Neural progenitor cell (in vitro differentiated cells): ENCODE results near the gene MRPL27. TPM values are rescaled to one million over a fixed set of nuclear protein-coding genes. Genes with fewer than 3 reads are reported as not detected.

Experiments
- DNase-seq: peaks from one replicate; pipeline ENCODE4 v3.0.0-alpha.2; 2016; ENCODE audit warnings: low spot score
- H2AFZ ChIP-seq: fragments of 200-600 bp; sonication (generic); replicated peaks from 2 replicates; pipeline ENCODE4 v1.6.1; 2016; ENCODE audit warnings: antibody characterized with exemption
- H3F3A ChIP-seq: fragments of 200-600 bp; sonication (generic); 2 replicates; pipeline ENCODE4 v1.6.1; 2016; ENCODE audit warnings: antibody characterized with exemption, low read depth
- H3K27ac ChIP-seq: fragments of 200-600 bp; sonication (generic); 2 replicates; pipeline ENCODE4 v1.5.1; 2016; ENCODE audit warnings: mild to moderate bottlenecking
- H3K27me3 ChIP-seq: fragments of 200-600 bp; sonication (generic); 2 replicates; pipeline ENCODE4 v1.6.1; 2016; ENCODE audit warnings: mild to moderate bottlenecking, moderate library complexity
- H3K36me3 ChIP-seq: fragments of 200-600 bp; sonication (generic); 2 replicates; pipeline ENCODE4 v1.5.1; 2016
- H3K4me1 ChIP-seq: fragments of 200-600 bp; sonication (generic); 2 replicates; pipeline ENCODE4 v1.6.1; 2016; ENCODE audit warnings: mixed run types
- H3K4me2 ChIP-seq: fragments of 200-600 bp; sonication (generic); 2 replicates; pipeline ENCODE4 v1.6.1; 2016
- H3K4me3 ChIP-seq: fragments of 200-600 bp; sonication (generic); 2 replicates; pipeline ENCODE4 v1.5.1; 2016
- H3K79me2 ChIP-seq: fragments of 200-600 bp; sonication (generic); 2 replicates; pipeline ENCODE4 v1.6.1; 2016; ENCODE audit warnings: low read depth
- H3K9ac ChIP-seq: fragments of 200-600 bp; sonication (generic); 2 replicates; pipeline ENCODE4 v1.6.1; 2016
- H3K9me3 ChIP-seq: fragments of 200-600 bp; sonication (generic); 2 replicates; pipeline ENCODE4 v1.5.1; 2016; ENCODE audit warnings: low read depth
- H4K20me1 ChIP-seq: fragments of 200-600 bp; sonication (generic); 2 replicates; pipeline ENCODE4 v1.6.1; 2016; ENCODE audit warnings: low read depth
- H3K27ac Mint-ChIP-seq: 3 replicates; pipeline ENCODE4 v1.8.0; 2021; ENCODE audit warnings: mixed read lengths
- H3K27me3 Mint-ChIP-seq: 2 replicates; pipeline ENCODE4 v1.8.0; 2022; ENCODE audit warnings: low read depth, mild to moderate bottlenecking, inconsistent platforms, moderate library complexity, mixed read lengths; ENCODE audit not compliant: insufficient read depth
- H3K36me3 Mint-ChIP-seq: 3 replicates; pipeline ENCODE4 v1.8.0; 2021; ENCODE audit warnings: mixed read lengths
- H3K4me1 Mint-ChIP-seq: 3 replicates; pipeline ENCODE4 v1.8.0; 2021; ENCODE audit warnings: mixed read lengths
- H3K4me3 Mint-ChIP-seq: 3 replicates; pipeline ENCODE4 v1.8.0; 2021; ENCODE audit warnings: mild to moderate bottlenecking, moderate library complexity, mixed read lengths
- H3K9me3 Mint-ChIP-seq: 3 replicates; pipeline ENCODE4 v1.8.0; 2020; ENCODE audit warnings: mixed read lengths
- CTCF ChIP-seq: fragments of 200-600 bp; sonication (generic); IDR thresholded peaks from 2 replicates; pipeline ENCODE4 v1.5.1; 2017; ENCODE audit warnings: antibody characterized with exemption, mild to moderate bottlenecking
- EZH2 ChIP-seq: fragments of 200-600 bp; sonication (generic); IDR thresholded peaks from 2 replicates; pipeline ENCODE4 v1.6.1; 2017; ENCODE audit warnings: antibody characterized with exemption, mild to moderate bottlenecking, moderate library complexity
- EZH2phosphoT487 ChIP-seq: fragments of 200-600 bp; sonication (generic); IDR thresholded peaks from 2 replicates; pipeline ENCODE4 v1.6.1; 2017; ENCODE audit warnings: antibody characterized with exemption
- total RNA-seq: library from RNA; depleted of rRNA; stranded (reverse); fragments of >200 nt; gene quantifications from 2 replicates; pipeline ENCODE4 v1.2.3, GENCODE V29; 2015; ENCODE audit warnings: low replicate concordance

The MRPL27 gene
- total RNA-seq, 1 donor from 2014 or later = 39.1 TPM

- Histone ChIP-seq H3K9me3 (no peaks in the 10 kb centered on the region), H4K20me1 (peaks cover 53% of the 10 kb centered on the region), H3K79me2 (no peaks in the 10 kb centered on the region), H3K36me3 (no peaks in the 10 kb centered on the region), H3K9ac (no peak overlapping the region), H2AFZ (no peak overlapping the region), H3F3A (peaks cover 31% of the 10 kb centered on the region), H3K4me1 (peaks cover 14% of the 10 kb centered on the region), H3K4me2 (no peak overlapping the region), H3K4me3 (no peak overlapping the region), H3K27me3 (no peaks in the 10 kb centered on the region), H3K27ac (no peak overlapping the region)
- DNase-seq = peak; percentile 80
- Mint-ChIP-seq H3K4me3 (peak overlapping the region; percentile 65), H3K36me3 (peaks cover 4% of the 10 kb centered on the region), H3K4me1 (peaks cover 40% of the 10 kb centered on the region), H3K27me3 (peaks cover 11% of the 10 kb centered on the region), H3K9me3 (no peaks in the 10 kb centered on the region), H3K27ac (peak overlapping the region; percentile 89)
- TF ChIP-seq CTCF (peak; percentile 74), EZH2 (no peak)
Measured at GRCh38 chr17:50361561-50362480, 11.2 kb downstream of the MRPL27 start.

- peaks cover 4% of the 10 kb centered on the region for H3K36me3 Mint-ChIP-seq
- Histone ChIP-seq H3K27ac (no peak overlapping the region), H3K79me2 (no peaks in the 10 kb centered on the region), H3K27me3 (no peaks in the 10 kb centered on the region), H4K20me1 (peaks cover 44% of the 10 kb centered on the region), H3K4me1 (peaks cover 14% of the 10 kb centered on the region), H3K9ac (no peak overlapping the region), H3F3A (peaks cover 31% of the 10 kb centered on the region), H3K4me2 (no peak overlapping the region), H3K4me3 (no peak overlapping the region), H2AFZ (no peak overlapping the region), H3K9me3 (no peaks in the 10 kb centered on the region), H3K36me3 (no peaks in the 10 kb centered on the region)
- H3K27ac Mint-ChIP-seq = peak overlapping the region; percentile 46
- no peak for DNase-seq
- no peaks in the 10 kb centered on the region for H3K9me3 Mint-ChIP-seq
- no peak overlapping the region for H3K4me3 Mint-ChIP-seq
- peaks cover 11% of the 10 kb centered on the region for H3K27me3 Mint-ChIP-seq
- H3K4me1 Mint-ChIP-seq = peaks cover 37% of the 10 kb centered on the region
- TF ChIP-seq CTCF (no peak), EZH2phosphoT487 (no peak), EZH2 (no peak)
Measured at GRCh38 chr17:50360486-50361115, 12.4 kb downstream of the MRPL27 start.

- Mint-ChIP-seq H3K27me3 (peaks cover 11% of the 10 kb centered on the region), H3K9me3 (no peaks in the 10 kb centered on the region), H3K4me1 (peaks cover 32% of the 10 kb centered on the region), H3K27ac (no peak overlapping the region), H3K4me3 (no peak overlapping the region), H3K36me3 (peaks cover 2% of the 10 kb centered on the region)
- H3K4me3 ChIP-seq = no peak overlapping the region
- no peaks in the 10 kb centered on the region for H3K27me3 ChIP-seq
- TF ChIP-seq CTCF (no peak), EZH2 (no peak), EZH2phosphoT487 (no peak)
- no peak overlapping the region for H3K9ac ChIP-seq
- H3F3A ChIP-seq = peaks cover 28% of the 10 kb centered on the region
- H3K36me3 ChIP-seq = no peaks in the 10 kb centered on the region
- no peaks in the 10 kb centered on the region for H3K9me3 ChIP-seq
- H3K4me2 ChIP-seq = no peak overlapping the region
- H3K4me1 ChIP-seq = peaks cover 14% of the 10 kb centered on the region
- H4K20me1 ChIP-seq = peaks cover 38% of the 10 kb centered on the region
- H3K27ac ChIP-seq = no peak overlapping the region
- H2AFZ ChIP-seq = no peak overlapping the region
- H3K79me2 ChIP-seq = no peaks in the 10 kb centered on the region
- no peak for DNase-seq
Measured at GRCh38 chr17:50359998-50360461, 13.0 kb downstream of the MRPL27 start.
